GM12865 (cell line): ENCODE data around the gene DGKI.

Experiments
- DNase-seq: peaks from one replicate; pipeline ENCODE4 v3.0.0; 2010; ENCODE audit warnings: low read depth
- H3K4me3 ChIP-seq: 2 replicates; pipeline ENCODE4 v1.5.1; 2011; ENCODE audit warnings: mild to moderate bottlenecking, low read depth, low read length, control low read depth
- TF ChIP-seq, protein P1 (sequence below): IDR thresholded peaks from 2 replicates; pipeline ENCODE4 v1.5.1; 2011; ENCODE audit warnings: low read length, control low read depth, low read depth, inconsistent platforms; ENCODE audit not compliant: insufficient read depth; ENCODE audit errors: missing control alignments

DGKI gene

DNA sequence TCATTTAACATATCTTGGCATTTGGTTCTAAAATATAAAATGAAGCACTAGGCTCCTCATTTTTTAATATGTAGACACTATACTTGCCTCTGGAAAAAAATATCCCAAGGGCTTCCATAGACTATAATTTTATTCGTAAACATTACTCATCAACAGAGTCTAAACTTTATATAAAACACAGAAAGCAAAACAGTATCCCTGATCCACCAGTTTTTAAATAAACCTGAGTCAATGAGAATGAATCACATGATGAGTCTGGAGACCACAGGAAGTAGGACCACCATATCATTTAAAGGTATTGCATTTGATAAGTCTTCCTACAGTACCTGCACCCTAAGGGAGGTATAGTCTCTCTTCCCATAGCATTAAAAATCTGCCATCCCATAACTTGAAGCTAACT, 228.0 kb downstream of the DGKI start:
- no peak overlapping the region for H3K4me3 ChIP-seq
- DNase-seq: no peak
- TF ChIP-seq, protein P1, sequence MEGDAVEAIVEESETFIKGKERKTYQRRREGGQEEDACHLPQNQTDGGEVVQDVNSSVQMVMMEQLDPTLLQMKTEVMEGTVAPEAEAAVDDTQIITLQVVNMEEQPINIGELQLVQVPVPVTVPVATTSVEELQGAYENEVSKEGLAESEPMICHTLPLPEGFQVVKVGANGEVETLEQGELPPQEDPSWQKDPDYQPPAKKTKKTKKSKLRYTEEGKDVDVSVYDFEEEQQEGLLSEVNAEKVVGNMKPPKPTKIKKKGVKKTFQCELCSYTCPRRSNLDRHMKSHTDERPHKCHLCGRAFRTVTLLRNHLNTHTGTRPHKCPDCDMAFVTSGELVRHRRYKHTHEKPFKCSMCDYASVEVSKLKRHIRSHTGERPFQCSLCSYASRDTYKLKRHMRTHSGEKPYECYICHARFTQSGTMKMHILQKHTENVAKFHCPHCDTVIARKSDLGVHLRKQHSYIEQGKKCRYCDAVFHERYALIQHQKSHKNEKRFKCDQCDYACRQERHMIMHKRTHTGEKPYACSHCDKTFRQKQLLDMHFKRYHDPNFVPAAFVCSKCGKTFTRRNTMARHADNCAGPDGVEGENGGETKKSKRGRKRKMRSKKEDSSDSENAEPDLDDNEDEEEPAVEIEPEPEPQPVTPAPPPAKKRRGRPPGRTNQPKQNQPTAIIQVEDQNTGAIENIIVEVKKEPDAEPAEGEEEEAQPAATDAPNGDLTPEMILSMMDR: no peak

DNA sequence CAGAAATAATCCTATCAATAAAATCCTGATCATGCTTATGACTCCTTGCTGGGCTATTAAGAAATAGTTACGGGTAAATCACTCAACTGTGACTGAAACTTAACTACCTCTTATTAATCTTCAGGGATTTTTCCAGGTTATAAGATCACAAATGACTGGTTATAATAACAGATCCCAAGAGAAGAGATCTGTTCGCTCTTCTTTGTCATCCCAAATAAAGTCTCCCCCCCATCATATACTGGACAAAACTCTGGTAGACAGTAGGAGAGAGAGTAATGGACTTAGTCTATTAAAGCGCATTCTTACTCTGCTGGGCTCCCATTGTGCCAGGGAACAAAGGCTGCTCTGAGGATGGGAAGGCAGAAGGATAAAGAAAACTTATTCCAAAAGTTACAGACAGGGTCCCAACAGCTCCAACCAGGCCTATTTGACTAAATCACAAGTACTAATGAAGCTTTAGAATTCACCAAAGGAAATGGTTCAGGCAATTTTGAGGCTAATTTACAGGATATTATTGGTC, 233.7 kb downstream of the DGKI start:
- DNase-seq: no peak
- H3K4me3 ChIP-seq: no peak overlapping the region
- TF ChIP-seq, protein P1: no peak

DNA sequence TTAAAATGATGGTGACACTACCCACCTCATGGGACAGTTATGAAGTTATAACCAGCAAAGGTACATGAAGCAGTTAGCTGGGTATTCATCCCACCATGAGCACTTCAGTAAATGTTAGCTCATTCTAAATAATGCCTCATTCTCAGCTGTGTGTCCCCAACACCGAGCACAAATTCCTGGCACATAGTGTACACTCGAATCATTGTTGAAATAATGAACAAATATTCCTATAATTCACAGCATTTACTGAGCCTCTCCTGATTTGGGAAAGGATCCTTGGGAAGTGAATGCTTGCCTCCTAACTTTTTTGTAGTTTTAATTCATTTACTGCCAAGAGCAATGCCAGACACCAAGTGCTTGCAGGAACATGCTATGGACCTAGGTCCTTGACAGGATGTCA, 235.2 kb downstream of the DGKI start:
- no peak for DNase-seq
- TF ChIP-seq, protein P1: no peak
- no peak overlapping the region for H3K4me3 ChIP-seq

DNA sequence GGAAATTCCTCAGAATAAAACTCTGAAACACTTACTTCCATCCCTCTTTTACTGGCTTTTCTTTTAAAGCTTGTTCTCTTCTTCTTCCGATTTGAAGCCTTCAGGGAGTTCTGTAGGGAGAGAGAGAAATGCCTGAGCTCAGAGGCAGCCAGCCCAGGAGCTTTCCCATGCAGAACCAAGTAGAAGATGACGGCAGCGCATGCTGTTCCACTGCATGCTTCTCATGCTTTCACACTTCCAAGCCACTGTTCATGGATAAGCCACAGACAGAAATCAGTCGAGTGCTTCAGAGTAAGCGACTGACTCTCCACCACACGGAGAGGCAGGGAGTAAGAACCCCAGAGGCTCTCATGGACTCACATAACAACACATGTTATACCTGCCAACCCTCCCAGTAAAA, 237.3 kb downstream of the DGKI start:
- TF ChIP-seq, protein P1: no peak
- no peak for DNase-seq
- H3K4me3 ChIP-seq: no peak overlapping the region

DNA sequence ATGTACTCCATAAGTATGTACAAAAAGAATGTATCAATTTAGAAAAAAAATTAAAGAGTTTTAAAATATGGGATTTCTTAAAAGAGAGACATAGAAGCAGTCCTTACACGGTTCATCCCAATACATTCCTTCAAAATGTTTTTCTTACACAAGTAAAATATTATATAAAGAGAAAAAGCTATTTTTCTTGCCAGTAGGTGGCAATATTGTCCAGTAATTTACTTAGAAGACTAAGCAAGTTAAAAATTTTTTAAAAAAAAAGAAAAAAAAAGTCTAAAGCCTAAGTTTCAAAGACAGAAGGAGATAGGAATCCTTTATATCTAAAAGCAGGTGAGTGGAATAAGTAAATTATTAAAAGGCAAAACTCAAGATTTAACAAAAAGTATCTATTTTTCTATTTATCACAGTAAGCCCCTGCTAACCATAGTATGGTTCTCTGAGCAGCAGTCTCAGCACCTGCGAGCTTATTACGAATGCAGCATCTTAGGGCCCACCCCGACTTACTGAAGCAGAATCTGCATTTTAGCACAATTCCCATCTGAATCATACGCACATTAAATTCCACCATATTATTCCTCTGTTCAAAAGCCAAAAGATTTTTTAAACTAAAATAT, 240.6 kb downstream of the DGKI start:
- peak; percentile 48 for DNase-seq
- TF ChIP-seq, protein P1: peak; percentile 19
- H3K4me3 ChIP-seq: no peak overlapping the region

DNA sequence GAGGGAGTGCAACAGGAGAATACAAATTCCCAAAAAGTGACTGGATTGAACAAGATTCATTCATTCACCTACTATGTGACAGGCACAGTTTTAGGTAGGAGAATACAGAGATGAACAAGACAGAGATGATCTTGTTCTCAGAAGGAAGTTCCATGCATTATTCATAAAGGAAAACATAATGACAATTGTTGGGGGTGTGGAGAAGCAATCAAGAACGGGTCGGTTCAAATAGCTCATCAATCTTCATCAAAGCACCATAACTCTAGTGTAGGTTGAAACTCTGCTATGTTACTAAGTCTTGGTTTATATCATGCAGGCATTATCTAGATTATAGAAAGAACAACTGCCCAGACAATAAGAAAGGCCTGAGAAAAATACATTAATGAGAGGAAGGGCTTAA, 243.7 kb downstream of the DGKI start:
- no peak overlapping the region for H3K4me3 ChIP-seq
- TF ChIP-seq, protein P1: no peak
- DNase-seq: no peak

DNA sequence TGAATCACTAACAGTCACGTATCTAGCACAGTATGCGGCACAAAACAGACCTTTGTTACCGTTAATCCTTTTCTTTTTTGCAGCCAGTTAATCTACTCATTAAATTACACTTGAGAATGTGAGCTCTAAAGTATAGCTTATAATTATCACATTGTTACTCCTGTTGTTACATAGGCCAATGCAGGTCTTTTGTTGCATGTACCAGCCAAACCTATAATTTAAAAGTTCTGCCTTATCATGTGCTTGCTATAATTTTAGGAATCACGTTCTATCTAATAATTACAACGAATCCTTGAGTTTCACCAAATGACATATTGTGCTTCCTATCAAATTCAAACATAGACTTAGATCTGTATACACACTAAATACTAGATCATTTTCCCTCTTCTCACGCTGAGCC, 245.1 kb downstream of the DGKI start:
- no peak overlapping the region for H3K4me3 ChIP-seq
- TF ChIP-seq, protein P1: no peak
- no peak for DNase-seq
